ENCODE data around the gene HDAC4.

DNA sequence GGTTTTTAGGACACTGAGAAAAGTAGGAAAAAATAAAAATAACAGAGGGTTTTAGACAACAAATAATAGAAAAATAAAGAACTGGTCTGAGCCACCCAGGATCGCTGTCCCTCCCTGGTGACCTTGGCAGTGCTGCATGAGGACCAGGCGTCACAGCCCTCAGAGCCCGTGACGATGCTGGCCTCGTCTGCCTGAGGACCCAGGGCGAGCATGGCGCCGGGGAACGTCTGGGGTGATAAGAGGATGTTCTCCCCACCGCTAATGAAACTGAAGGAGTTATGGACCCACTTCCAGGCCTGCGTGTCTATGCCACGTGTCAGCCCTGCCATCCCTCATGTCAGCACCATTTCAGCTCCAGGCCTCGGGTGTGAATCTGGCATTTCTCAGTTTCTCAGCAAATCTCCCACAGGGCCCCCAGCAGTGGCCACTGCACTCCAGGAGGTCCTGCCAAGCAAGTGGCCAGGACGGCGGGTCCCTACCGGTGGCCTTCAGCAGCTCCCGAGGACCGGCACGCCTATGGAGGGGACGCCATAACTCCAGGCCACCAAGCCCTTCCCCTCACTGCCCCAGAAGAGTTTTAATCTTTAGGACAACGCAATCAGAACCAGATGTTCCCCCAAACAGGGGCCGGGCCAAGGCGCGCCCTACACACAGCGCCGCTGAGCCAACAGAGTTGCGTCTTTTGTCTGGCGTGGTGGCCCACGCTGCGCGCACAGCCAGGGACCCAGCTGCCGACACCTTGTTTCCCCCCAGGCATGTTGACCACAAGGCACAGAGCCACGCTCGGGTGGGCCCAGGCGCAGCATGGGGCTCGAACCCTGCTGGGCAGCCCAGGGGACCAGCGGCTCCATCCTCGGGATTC is 373.2 kb downstream of the HDAC4 start:
- TF ChIP-seq ZNF274 (IDR thresholded peaks at IDR 0.05; ENCODE audit: low read depth, low read length), result no peak
- TF ChIP-seq, protein P1, sequence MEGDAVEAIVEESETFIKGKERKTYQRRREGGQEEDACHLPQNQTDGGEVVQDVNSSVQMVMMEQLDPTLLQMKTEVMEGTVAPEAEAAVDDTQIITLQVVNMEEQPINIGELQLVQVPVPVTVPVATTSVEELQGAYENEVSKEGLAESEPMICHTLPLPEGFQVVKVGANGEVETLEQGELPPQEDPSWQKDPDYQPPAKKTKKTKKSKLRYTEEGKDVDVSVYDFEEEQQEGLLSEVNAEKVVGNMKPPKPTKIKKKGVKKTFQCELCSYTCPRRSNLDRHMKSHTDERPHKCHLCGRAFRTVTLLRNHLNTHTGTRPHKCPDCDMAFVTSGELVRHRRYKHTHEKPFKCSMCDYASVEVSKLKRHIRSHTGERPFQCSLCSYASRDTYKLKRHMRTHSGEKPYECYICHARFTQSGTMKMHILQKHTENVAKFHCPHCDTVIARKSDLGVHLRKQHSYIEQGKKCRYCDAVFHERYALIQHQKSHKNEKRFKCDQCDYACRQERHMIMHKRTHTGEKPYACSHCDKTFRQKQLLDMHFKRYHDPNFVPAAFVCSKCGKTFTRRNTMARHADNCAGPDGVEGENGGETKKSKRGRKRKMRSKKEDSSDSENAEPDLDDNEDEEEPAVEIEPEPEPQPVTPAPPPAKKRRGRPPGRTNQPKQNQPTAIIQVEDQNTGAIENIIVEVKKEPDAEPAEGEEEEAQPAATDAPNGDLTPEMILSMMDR (IDR thresholded peaks at IDR 0.05 in 2 of 3, conservative IDR thresholded peaks at IDR 0.05 in 1 of 3; ENCODE audit: borderline replicate concordance in 1 of 3, insufficient read depth in 1 of 3, low read depth in 2 of 3, low read length in 2 of 3), result no peak
- no peak for TF ChIP-seq POLR2AphosphoS5 (IDR thresholded peaks at IDR 0.05; ENCODE audit: low read depth, low read length)
- TF ChIP-seq POLR2A (IDR thresholded peaks at IDR 0.05; ENCODE audit: borderline replicate concordance, extremely low read depth, insufficient read depth, insufficient read length), result no peak
- TF ChIP-seq, protein P2, sequence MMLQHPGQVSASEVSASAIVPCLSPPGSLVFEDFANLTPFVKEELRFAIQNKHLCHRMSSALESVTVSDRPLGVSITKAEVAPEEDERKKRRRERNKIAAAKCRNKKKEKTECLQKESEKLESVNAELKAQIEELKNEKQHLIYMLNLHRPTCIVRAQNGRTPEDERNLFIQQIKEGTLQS (IDR thresholded peaks at IDR 0.05), result no peak
- TF ChIP-seq, protein P3, sequence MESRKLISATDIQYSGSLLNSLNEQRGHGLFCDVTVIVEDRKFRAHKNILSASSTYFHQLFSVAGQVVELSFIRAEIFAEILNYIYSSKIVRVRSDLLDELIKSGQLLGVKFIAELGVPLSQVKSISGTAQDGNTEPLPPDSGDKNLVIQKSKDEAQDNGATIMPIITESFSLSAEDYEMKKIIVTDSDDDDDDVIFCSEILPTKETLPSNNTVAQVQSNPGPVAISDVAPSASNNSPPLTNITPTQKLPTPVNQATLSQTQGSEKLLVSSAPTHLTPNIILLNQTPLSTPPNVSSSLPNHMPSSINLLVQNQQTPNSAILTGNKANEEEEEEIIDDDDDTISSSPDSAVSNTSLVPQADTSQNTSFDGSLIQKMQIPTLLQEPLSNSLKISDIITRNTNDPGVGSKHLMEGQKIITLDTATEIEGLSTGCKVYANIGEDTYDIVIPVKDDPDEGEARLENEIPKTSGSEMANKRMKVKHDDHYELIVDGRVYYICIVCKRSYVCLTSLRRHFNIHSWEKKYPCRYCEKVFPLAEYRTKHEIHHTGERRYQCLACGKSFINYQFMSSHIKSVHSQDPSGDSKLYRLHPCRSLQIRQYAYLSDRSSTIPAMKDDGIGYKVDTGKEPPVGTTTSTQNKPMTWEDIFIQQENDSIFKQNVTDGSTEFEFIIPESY (IDR thresholded peaks at IDR 0.05; ENCODE audit: extremely low read depth, insufficient replicate concordance, low read length), result no peak
- no peak for TF ChIP-seq RAD21 (IDR thresholded peaks at IDR 0.05; ENCODE audit: low read depth)
- no peak for TF ChIP-seq CEBPB (IDR thresholded peaks at IDR 0.05; ENCODE audit: low read depth)
- no peak for TF ChIP-seq ELF1 (IDR thresholded peaks at IDR 0.05; ENCODE audit: borderline replicate concordance, low read depth)
- TF ChIP-seq, protein P4, sequence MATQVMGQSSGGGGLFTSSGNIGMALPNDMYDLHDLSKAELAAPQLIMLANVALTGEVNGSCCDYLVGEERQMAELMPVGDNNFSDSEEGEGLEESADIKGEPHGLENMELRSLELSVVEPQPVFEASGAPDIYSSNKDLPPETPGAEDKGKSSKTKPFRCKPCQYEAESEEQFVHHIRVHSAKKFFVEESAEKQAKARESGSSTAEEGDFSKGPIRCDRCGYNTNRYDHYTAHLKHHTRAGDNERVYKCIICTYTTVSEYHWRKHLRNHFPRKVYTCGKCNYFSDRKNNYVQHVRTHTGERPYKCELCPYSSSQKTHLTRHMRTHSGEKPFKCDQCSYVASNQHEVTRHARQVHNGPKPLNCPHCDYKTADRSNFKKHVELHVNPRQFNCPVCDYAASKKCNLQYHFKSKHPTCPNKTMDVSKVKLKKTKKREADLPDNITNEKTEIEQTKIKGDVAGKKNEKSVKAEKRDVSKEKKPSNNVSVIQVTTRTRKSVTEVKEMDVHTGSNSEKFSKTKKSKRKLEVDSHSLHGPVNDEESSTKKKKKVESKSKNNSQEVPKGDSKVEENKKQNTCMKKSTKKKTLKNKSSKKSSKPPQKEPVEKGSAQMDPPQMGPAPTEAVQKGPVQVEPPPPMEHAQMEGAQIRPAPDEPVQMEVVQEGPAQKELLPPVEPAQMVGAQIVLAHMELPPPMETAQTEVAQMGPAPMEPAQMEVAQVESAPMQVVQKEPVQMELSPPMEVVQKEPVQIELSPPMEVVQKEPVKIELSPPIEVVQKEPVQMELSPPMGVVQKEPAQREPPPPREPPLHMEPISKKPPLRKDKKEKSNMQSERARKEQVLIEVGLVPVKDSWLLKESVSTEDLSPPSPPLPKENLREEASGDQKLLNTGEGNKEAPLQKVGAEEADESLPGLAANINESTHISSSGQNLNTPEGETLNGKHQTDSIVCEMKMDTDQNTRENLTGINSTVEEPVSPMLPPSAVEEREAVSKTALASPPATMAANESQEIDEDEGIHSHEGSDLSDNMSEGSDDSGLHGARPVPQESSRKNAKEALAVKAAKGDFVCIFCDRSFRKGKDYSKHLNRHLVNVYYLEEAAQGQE (IDR thresholded peaks at IDR 0.05; ENCODE audit: low read depth), result no peak
